HK-2 (cell line): ENCODE measurements around the gene GPR152.
A peak's percentile ranks its signal among the peaks of the same experiment; 100 is the strongest.

Experiments
- DNase-seq: peaks from one replicate; pipeline ENCODE4 v3.0.0-alpha.2; 2018; ENCODE audit not compliant: unreplicated experiment

Gene GPR152

DNA sequence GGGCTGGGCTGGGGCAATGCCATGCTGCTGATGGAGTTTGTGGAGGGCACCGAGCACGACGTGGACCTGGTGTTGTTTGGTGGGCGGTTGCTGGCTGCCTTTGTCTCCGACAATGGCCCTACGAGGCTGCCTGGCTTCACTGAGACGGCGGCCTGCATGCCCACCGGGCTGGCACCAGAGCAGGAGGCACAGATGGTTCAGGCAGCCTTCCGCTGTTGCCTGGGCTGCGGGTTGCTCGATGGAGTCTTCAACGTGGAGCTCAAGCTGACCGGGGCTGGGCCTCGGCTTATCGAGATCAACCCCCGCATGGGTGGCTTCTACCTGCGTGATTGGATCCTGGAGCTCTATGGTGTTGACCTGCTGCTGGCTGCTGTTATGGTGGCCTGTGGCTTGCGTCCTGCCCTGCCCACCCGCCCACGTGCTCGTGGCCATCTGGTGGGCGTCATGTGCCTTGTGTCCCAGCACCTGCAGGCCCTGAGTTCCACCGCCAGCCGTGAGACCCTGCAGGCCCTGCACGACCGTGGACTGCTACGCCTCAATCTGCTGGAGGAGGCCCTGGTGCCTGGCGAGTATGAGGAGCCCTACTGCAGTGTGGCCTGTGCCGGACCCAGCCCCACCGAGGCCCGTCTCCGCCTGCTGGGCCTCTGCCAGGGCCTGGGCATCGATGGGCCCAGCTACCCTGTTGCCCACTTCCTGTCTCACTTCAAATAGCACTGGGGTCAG lies 28.5 kb downstream of the GPR152 start:
- no peak for DNase-seq

DNA sequence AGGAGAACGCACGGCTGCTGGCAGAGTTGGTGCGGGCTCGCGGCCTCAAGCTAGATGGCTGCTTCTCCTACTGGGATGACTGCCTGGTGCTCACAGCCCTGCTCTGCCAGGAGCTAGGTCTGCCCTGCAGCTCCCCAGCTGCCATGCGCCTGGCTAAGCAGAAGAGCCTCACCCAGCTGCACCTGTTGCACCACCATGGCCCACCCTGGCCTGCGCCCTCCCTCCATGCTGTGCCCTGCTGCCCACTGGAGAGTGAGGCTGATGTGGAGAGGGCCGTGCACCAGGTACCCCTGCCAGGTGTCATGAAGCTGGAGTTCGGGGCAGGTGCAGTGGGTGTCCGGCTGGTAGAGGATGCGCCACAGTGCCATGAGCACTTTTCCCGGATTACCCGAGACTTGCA lies 29.1 kb downstream of the GPR152 start:
- DNase-seq, result no peak

DNA sequence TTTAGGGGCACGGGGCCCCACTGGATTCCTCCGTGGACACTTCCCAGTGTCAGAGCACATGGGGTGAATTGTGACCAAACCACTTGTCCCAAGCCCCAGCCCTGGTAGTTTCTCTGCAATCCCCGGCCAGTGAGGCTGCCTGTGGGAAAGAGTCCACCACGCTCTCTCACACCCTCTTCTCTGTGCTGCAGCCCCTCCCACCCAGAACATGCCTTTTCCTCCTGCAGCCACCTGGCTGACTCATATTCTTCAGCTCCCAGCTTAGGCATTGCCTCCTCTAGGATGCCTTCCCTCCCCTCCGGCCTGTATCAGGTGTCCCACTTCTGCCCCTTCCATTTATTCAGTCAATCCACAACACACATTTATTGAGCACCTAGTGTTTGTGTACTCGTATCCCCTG lies 29.6 kb downstream of the GPR152 start:
- no peak for DNase-seq

DNA sequence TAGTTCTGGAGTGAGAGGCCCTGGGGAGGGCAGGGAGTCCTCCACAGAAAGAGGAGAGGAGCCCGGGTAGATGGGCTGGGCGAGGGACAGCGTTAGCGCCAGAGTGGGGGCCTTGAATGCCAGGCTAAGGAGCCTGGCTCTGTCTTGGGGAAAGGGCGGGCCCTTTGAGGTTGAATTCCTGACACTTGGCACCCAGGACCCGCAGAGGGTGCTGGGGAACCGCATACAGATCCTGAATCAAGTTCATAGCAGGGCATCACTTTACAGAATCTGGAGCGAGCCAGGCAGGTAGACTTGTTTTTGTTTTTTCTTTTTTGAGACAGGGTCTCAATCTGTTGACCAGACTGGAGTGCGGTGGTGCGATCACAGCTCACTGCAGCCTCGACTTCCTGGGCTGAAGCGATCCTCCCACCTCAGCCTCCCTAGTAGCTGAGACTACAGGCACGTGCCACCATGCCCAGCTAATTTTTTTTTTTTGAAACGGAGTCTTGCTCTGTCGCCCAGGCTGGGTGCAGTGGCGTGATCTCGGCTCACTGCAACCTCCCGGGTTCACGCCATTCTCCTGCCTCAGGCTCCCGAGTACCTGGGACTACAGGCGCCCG lies 31.0 kb downstream of the GPR152 start:
- DNase-seq, result no peak

DNA sequence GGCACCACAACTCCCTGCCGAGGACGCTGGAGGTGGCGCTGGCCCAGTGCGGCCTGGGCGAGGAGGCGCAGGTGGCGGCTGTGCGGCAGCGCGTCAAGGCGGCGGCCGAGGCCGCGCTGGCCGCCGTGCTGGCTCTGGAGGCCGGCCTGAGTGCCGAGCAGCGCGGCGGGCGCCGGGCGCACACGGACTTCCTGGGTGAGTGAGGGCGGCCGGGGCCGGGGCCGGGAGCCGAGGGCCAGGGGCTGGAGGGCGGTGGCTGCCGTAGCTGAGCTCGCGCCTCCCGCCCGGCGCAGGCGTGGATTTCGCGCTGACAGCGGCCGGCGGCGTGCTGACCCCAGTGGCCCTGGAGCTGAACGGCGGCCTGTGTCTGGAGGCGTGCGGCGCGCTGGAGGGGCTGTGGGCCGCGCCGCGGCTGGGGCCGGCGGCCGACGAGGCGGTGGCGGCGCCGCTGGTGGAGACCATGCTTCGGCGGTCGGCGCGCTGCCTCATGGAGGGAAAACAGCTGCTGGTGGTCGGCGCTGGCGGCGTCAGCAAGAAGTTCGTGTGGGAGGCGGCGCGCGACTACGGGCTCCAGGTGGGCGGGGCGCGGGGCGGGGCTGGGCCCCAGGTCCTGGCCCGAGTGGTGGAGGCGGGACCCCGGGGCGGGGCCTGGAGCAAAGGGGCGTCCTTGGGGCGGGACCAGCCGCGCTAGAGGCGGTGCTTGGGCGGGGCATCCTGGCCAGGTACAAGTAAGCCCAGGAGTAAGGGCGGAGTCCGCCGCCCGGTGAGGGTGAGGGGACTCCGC lies 31.7 kb downstream of the GPR152 start:
- DNase-seq, result peak; percentile 91

DNA sequence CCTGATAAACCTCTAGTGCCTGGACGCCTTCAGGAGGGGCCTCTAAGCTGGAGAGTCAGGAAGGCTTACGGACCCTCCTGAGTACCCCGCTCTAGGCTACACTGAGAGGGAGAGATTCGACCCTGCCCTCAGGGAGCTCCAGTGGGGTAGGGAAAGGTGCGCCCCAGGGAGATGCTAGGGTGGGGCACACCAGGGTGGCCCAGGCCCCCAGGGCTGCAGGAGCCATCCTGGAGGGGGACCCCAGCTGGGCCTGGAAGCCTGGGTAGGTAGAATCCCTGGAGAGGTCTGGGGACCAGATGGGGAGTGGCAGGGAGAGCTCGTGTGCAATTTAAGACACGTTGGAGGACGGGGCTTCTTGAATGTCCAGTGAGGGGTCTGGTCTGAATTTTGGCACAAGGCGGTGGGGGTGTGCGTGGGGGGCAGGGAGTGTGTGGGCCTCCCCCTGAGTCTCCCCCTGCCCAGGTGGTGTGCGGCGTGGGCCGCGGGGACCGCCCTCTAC lies 32.3 kb downstream of the GPR152 start:
- DNase-seq, result no peak

DNA sequence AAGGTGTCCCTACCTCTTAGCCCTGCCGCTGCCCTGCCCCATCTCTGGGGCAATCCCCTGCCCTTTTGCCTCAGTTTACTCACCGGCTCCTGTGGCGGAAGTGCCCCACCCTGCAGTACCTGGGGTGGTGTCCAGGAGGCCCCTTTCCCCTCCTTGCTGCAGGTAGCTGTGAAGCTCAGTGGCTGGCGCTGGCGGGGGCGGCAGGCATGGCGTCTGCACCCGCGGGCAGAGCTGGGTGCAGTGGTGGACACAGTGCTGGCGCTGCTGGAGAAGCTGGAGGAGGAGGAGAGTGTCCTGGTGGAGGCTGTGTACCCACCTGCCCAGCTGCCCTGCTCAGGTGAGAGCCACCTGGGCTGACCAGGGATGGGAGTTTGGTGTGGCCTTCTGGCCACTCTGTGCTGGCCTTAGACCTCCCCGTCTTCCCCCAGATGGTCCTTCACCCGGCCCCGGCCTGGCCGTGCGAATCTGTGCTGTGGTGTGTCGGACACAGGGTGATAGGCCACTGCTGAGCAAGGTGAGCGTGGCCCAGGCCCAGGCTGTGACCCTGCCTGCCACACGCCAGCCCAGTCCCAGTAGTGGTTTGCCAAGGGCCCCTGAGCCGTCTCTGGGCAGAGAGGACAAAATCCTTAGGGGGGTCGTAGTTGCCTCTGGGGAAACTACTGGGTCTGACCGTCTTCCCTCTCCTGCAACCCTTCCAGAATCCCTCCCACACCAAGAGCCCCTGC lies 33.0 kb downstream of the GPR152 start:
- DNase-seq, result no peak

DNA sequence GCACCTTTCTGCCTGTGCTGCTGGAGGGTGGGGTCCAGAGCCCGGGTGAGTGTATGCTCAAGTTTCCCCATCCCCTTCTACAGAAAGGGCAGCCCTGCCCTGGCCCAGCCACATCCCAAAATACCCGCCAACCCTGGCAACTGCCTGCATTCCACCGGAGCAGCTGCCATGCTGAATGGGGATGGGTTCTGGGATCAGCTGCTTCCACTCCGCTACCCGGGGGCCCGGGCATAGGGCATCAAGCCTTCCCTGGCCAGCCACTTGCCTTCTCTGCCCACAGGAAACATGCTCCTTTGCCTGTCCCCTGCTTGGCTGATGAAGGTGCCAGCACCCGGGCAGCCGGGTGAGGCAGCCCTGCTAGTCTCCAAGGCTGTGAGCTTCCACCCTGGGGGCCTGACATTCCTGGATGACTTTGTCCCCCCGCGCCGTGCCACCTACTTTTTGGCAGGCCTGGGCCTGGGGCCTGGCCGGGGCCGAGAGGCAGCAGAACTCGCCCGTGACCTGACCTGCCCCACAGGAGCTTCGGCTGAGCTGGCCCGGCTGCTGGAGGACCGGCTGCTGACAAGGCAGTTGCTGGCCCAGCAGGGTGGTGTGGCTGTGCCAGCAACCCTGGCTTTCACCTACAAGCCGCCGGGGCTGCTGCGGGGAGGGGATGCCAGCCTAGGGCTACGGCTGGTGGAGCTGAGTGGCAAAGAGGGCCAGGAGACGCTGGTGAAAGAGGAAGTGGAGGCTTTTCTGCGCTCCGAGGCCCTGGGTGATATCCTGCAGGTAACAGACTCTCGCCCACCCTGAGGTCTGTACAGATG lies 33.9 kb downstream of the GPR152 start:
- no peak for DNase-seq

DNA sequence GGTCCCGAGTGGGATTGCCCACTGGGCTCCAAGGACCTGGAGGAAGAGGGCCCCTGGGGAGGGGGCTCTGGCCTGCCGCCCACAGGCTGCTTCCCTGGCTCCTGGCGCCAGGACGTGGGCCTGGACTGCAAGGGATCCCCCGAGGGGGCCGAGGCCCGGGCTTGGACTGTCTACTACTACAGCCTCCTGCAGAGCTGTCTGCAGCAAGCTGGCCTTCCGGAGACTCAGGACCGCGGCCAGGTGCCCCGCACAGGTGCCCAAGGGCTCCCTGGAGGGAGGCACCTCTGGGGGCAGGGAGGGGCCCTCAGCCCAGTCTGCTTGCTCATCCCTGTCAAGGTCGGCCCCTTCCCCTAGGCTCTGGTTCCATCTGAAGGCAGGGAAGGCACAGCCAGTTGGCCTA lies 35.1 kb downstream of the GPR152 start:
- DNase-seq, result no peak

DNA sequence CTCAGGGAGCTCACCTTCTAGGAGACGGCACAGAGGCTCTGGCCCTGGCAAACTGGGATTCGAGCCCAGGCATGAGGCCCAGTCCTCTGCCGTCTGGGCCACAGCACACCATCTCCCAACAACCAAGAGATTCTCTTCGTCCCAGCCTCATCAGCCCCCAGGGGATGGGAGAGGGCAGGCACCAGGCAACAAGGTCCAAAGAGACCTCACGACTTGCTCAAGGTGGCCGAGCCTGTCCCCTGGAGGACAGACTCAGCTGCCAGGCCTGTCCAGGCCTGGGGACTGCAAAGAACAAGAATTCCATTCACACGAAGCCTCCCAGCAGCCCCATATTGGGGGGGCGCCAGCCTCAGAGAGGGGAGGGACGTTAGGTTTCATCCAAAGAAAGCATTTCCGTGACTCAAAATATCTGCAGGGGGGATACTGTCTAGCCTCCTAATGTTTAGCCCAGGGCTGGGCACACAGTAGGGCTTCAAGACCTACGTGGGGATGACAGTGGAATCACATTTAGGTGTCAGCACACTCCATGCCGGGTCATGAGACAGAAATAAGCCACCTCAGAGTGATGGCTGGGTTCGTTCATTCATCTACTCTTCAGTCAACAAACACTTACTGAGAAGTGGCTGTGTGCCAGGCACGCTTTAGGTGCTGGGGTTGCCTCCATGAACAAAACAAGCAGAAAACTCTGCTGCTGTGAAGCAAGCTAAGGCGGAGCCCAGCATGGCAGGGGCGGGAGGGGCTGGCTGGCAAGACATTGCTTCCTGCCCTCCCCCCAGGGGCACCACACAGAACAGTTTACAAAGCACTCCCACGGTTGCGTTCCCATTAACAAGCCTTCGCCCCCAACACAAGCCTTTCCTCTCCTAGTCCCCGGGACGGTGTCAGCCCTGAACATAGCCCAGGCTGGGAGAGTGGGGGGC lies 35.9 kb downstream of the GPR152 start:
- no peak for DNase-seq

DNA sequence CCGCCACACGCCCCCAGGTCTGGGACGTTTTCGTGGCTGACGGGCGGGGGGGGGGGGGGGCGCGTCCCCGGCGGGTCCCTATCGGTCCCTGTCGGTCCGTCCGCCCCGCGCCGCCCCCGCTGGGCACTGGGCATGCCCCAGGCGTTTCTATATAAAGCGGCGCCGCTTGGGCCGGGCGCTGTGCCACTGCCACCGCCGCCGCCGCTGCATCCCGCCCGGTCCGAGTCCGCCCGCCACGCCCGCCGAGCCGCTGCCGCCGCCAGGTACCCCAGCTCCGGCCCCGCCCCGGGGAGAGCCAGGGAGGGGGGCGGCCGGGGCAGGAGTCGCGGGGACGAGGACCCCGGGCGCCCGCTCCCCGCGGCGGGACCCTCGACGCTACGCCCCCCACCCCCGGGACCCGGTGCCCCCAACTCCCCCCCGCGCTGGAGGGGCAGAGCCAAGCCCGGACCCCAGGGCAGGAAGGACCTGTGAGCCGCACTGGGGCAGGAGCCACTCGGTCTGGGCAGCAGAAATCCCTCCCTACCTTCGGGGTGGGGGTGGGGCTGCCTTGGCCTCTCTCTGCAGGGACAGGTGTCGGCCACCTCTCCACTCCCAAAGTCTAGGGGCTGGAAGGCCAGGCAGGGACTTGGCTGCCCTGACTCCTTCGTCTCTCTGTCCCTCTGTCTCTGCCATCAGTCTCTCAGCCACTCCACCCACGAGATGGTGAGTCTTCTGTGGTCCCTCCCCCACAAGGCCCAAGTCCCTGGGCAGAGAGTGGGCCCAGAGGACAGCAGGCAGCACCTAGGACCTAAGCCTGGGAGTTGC lies 36.8 kb downstream of the GPR152 start, which contains the start of gene CARNS1:
TSS of gene CARNS1 (plus strand) at position 178 of the 804 bp plus-strand sequence. CDS start at position 700, 522 bp downstream.
- DNase-seq, result no peak

DNA sequence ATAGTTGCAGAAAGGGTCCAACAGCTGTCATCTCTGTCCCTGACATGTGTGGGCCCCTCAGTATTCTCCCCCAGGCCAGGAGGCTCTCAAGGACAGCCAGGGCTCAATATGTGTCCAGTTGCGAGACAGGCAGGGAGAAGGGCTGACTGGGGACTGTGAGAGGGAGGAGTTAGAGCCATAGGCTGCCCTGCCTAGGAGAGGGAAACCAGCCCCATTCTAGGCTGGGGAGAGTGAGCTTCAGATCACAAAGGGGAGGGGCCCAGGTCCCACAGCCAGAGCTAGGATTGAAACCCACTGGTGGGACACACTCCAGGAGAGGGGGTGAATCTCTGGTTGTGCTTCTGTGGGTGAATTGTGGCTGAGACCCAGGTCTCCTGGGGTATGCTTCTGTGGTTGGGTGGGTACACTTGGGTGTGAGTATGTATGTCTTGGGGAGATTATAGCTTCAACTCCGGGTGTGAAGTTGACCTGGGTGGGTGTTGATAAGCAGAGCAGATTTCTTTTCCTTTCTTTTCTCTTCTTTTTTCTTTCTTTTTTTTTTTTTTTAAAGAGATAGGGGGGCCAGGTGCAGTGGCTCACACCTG lies 39.2 kb downstream of the GPR152 start:
- DNase-seq, result no peak

DNA sequence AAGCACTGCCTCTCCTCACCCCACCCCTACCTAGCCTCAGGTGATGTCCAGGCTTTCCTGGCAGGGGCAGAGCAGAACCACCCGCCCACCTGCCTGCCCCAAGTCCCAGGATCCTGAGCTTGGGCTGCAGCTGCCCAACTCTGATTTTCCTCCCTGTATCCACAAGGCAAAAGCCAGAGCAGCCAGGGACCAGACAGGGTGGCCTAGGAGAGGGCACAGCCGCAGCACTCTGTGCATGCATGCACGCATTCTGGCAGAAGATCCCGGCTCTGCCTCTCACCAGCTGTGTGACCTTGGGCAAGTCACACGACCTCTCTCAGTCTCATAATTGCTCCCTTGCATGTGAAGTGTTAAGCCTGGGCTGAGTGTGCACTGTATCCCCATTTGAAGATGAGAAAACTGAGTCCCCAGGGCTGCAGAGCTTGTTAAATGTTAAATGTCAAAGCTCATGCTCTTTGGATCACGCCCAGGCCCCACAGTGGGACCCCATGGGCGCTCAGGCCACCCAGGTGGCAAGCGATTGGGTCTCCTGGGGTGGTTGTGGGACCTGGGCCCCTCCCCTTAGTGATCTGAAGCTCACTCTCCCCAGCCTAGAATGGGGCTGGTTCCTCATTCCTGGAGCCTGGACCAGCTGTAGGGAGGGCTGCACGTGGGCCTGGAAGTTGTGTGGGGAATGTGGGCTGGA lies 39.9 kb downstream of the GPR152 start:
- DNase-seq, result no peak

DNA sequence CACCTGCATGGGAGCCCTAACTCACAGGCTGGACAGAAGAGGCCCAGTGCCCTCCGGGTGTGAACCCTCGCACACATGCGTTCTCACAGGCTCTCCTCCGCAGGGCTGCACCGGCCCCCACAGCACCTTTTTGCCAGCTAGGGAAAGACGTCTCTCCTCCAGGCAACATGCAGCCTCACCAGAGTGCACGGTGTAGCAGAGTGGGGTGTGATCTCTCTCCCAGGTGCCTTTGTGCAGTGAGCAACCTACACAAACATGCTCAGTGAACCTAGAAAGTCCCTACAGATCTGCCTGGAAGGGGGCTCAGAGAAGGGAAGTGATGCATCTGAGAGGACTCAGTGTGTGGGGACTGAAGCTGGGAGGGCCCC lies 40.8 kb downstream of the GPR152 start:
- no peak for DNase-seq

DNA sequence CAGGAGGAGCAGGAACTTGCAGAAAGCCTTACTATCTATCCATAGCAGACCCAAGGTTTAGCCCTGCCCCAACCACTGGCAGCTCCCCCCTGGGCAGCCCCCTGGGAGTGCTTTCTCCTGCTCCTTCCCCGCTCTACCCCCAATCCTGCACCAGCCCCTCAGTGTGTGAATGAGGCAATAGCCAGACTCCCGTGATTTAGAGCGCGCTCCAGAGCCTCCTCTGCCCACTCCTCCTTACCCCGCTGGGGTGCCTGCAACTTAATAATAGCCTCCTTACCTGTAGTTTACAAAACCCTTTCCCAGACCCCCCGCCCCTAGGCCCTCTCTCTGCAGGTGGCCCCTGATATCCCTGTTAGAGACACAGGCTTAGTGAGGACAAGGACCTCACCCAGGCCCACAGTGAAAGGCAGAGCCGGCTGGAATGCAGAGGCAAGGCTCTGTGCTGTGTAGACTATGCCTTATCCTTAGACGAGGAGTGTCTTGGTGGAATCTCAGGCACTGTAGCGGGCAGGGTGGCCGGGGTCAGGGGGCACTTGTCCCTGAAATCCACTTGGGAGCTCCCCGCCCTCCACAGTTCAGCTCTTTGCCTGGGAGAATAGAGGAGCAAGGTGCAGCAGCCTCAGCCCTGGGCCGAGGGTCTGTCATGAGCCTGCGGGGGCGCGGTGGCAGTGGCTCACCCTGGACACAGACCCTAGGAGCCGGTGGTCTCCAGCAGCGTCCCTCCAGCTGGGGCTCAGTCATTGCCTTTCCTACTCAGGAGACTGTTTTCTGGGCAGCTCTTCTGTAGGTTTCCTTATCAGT lies 41.3 kb downstream of the GPR152 start:
- DNase-seq, result no peak

DNA sequence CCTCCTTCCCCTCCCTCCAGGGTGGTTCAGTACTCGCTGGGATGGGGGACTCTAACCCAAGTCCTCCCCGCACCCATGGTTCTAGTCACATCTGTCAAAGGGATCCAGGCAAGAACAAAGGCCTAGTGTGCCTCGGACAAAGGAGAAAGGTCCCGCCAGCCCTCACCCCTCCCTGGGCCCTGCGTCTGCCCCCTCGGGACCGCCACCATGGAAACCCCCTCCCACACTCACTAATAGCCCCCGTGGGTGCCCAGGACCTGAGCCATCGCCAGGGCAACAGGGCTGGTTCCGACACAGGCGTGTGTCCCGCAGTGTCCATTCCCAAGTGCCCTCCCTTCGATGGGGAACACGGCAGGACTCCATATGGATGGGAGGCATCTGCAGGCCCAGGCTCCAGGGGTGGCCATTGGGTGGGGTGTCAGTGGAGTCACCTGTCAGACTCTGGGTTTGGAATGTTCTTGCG lies 42.1 kb downstream of the GPR152 start:
- no peak for DNase-seq

DNA sequence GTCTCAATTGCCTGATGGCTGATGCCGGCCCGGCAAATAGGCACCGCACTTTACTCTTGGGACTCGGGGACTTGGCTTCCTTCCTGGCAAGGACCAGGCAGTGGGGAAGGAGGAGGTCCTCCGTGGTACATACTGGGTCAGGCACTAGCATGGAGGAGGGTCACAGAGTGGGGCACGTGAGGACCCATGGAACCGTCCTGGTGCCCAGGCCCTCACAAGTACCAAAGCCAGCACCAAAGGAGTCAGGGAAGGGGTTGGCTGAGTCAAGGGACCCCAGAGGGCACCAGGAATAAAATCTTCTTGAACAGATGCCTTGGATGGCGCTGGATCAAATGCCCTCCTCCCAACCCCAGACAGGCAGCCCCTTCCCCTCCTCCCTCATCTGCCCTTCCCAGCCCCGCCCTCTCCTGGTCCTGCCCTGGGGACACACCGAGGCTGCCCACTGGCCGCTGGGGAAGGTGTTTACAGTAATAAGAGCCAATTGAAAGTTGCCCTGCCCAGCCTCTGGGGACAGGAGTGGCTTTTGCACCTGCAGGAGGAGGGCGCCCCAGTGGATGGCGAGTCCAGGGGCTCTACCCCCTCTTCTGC lies 42.7 kb downstream of the GPR152 start:
- DNase-seq, result no peak
